IPS-15b (cell line): Measurements from ENCODE around the gene ZMYND10.

Source experiments
- H3K27me3 ChIP-seq: one replicate; pipeline ENCODE4 v1.6.1; 2013; ENCODE audit warnings: low read length; ENCODE audit not compliant: control insufficient read depth, insufficient read depth
- H3K36me3 ChIP-seq: one replicate; pipeline ENCODE4 v1.6.1; 2013; ENCODE audit warnings: low read length; ENCODE audit not compliant: control insufficient read depth, insufficient read depth
- H3K4me1 ChIP-seq: one replicate; pipeline ENCODE4 v1.6.1; 2013; ENCODE audit warnings: mild to moderate bottlenecking, low read length; ENCODE audit not compliant: control insufficient read depth, insufficient read depth
- H3K4me3 ChIP-seq: one replicate; pipeline ENCODE4 v1.5.1; 2013; ENCODE audit warnings: low read depth, low read length
- H3K9ac ChIP-seq: one replicate; pipeline ENCODE4 v1.6.1; 2013; ENCODE audit warnings: low read depth, mild to moderate bottlenecking, low read length
- H3K9me3 ChIP-seq: one replicate; pipeline ENCODE4 v1.6.1; 2013; ENCODE audit warnings: mild to moderate bottlenecking, low read length; ENCODE audit not compliant: control insufficient read depth, insufficient read depth

The ZMYND10 gene

GRCh38 chr3:50304601-50305000 lies 40.9 kb downstream of the ZMYND10 start:
- peaks cover 3% of the 10 kb centered on the region for H3K4me1 ChIP-seq
- no peaks in the 10 kb centered on the region for H3K36me3 ChIP-seq
- H3K4me3 ChIP-seq = no peak overlapping the region
- no peak overlapping the region for H3K9ac ChIP-seq
- no peaks in the 10 kb centered on the region for H3K27me3 ChIP-seq
- H3K9me3 ChIP-seq = peaks cover under 1% of the 10 kb centered on the region

GRCh38 chr3:50303013-50303815 lies 42.3 kb downstream of the ZMYND10 start, which contains the start of gene HYAL1:
HYAL1 (minus strand) TSS chr3:50303574; CDS start chr3:50302956, 618 bp downstream.
- Histone ChIP-seq H3K9me3 (no peaks in the 10 kb centered on the region), H3K4me1 (peaks cover 3% of the 10 kb centered on the region), H3K9ac (peak within 1 kb of the TSS; percentile 47), H3K4me3 (no peak within 1 kb of the TSS), H3K36me3 (no peaks in the 10 kb centered on the region), H3K27me3 (no peaks in the 10 kb centered on the region)

GRCh38 chr3:50302095-50303012 lies 43.2 kb downstream of the ZMYND10 start:
- Histone ChIP-seq H3K36me3 (no peaks in the 10 kb centered on the region), H3K4me1 (peaks cover 3% of the 10 kb centered on the region), H3K27me3 (no peaks in the 10 kb centered on the region), H3K9ac (no peak overlapping the region), H3K9me3 (no peaks in the 10 kb centered on the region), H3K4me3 (no peak overlapping the region)

GRCh38 chr3:50300681-50301254 lies 44.8 kb downstream of the ZMYND10 start:
- Histone ChIP-seq H3K4me1 (peaks cover 3% of the 10 kb centered on the region), H3K36me3 (peaks cover 2% of the 10 kb centered on the region), H3K4me3 (no peak overlapping the region), H3K9ac (no peak overlapping the region), H3K9me3 (no peaks in the 10 kb centered on the region), H3K27me3 (no peaks in the 10 kb centered on the region)

GRCh38 chr3:50299929-50300680 lies 45.4 kb downstream of the ZMYND10 start:
- Histone ChIP-seq H3K36me3 (peaks cover 2% of the 10 kb centered on the region), H3K27me3 (no peaks in the 10 kb centered on the region), H3K4me3 (peak overlapping the region; percentile 45), H3K9me3 (no peaks in the 10 kb centered on the region), H3K9ac (peak overlapping the region; percentile 76), H3K4me1 (peaks cover 3% of the 10 kb centered on the region)

GRCh38 chr3:50299638-50299928 lies 45.9 kb downstream of the ZMYND10 start:
- Histone ChIP-seq H3K27me3 (no peaks in the 10 kb centered on the region), H3K4me1 (peaks cover 3% of the 10 kb centered on the region), H3K4me3 (peak overlapping the region; percentile 45), H3K36me3 (peaks cover 2% of the 10 kb centered on the region), H3K9me3 (no peaks in the 10 kb centered on the region), H3K9ac (peak overlapping the region; percentile 76)

- Histone ChIP-seq H3K36me3 (peaks cover 2% of the 10 kb centered on the region), H3K4me1 (peaks cover 3% of the 10 kb centered on the region), H3K27me3 (no peaks in the 10 kb centered on the region), H3K9me3 (no peaks in the 10 kb centered on the region), H3K9ac (peak within 1 kb of the TSS; percentile 76), H3K4me3 (peak within 1 kb of the TSS; percentile 90)
Measured at GRCh38 chr3:50298836-50299637, 46.5 kb downstream of the ZMYND10 start, which contains the start of the genes HYAL3 and NAA80. HYAL3 (minus strand) TSS chr3:50299405; CDS start chr3:50295602, 3,803 bp downstream. NAA80 (minus strand) TSS chr3:50299405; CDS start chr3:50297463, 1,942 bp downstream.

- H3K9ac ChIP-seq = no peak overlapping the region
- H3K4me3 ChIP-seq = peak overlapping the region; percentile 90
- H3K4me1 ChIP-seq = no peaks in the 10 kb centered on the region
Measured at GRCh38 chr3:50297896-50298725, 47.4 kb downstream of the ZMYND10 start.

GRCh38 chr3:50297384-50297775 lies 48.2 kb downstream of the ZMYND10 start:
- no peak overlapping the region for H3K9ac ChIP-seq
- no peaks in the 10 kb centered on the region for H3K9me3 ChIP-seq
- H3K36me3 ChIP-seq = peaks cover 2% of the 10 kb centered on the region
- H3K4me3 ChIP-seq = no peak overlapping the region
- H3K4me1 ChIP-seq = no peaks in the 10 kb centered on the region
- no peaks in the 10 kb centered on the region for H3K27me3 ChIP-seq

More at GRCh38 chr3:50297896-50298725, 47.4 kb downstream of the ZMYND10 start:
- Histone ChIP-seq H3K27me3 (no peaks in the 10 kb centered on the region), H3K9me3 (no peaks in the 10 kb centered on the region), H3K36me3 (peaks cover 2% of the 10 kb centered on the region)
